Liver (tissue), 9 donors: ENCODE results near the gene CEBPG. TPM values are rescaled to one million over a fixed set of nuclear protein-coding genes. Genes with fewer than 3 reads are reported as not detected.

Source experiments
- DNase-seq: peaks from one replicate; pipeline ENCODE4 v3.0.0-alpha.2; 2017; ENCODE audit warnings: low spot score
- H3K27ac ChIP-seq, 2 donors: one replicate each; pipeline ENCODE4 v1.7.0; 2013; ENCODE audit warnings: inconsistent platforms in 2 of 2, low read length in 2 of 2, control low read depth in 1 of 2, low read depth in 1 of 2, mild to moderate bottlenecking in 1 of 2
- H3K27me3 ChIP-seq, 4 donors: one replicate each; pipeline versions ENCODE4 v1.6.1 to v1.7.0; 2013; ENCODE audit warnings: low read length in 3 of 4, inconsistent platforms in 1 of 4, mild to moderate bottlenecking in 1 of 4, moderate library complexity in 1 of 4; ENCODE audit not compliant: control insufficient read depth in 4 of 4, insufficient read depth in 4 of 4
- H3K36me3 ChIP-seq, 4 donors: one replicate each; pipeline versions ENCODE4 v1.6.1 to v1.7.0; 2013; ENCODE audit warnings: low read length in 3 of 4, mild to moderate bottlenecking in 3 of 4, low read depth in 1 of 4, moderate library complexity in 1 of 4; ENCODE audit not compliant: control insufficient read depth in 4 of 4, insufficient read depth in 3 of 4
- H3K4me1 ChIP-seq, 4 donors: one replicate each; pipeline versions ENCODE4 v1.6.1 to v1.7.0; 2013; ENCODE audit warnings: low read length in 3 of 4, mild to moderate bottlenecking in 3 of 4, moderate library complexity in 1 of 4; ENCODE audit not compliant: control insufficient read depth in 4 of 4, insufficient read depth in 4 of 4
- H3K4me3 ChIP-seq, 3 donors: one replicate each; pipeline versions ENCODE4 v1.6.1 to v1.7.0; 2013; ENCODE audit warnings: low read length in 3 of 3, control low read depth in 1 of 3, low read depth in 1 of 3, mild to moderate bottlenecking in 1 of 3
- H3K9ac ChIP-seq, 2 donors: one replicate each; pipeline ENCODE4 v1.7.0; 2013; ENCODE audit warnings: low read length in 2 of 2, mild to moderate bottlenecking in 2 of 2, moderate library complexity in 2 of 2, control low read depth in 1 of 2, low read depth in 1 of 2
- H3K9me3 ChIP-seq, 4 donors: one replicate each; pipeline versions ENCODE4 v1.6.1 to v1.7.0; 2013; ENCODE audit warnings: low read length in 3 of 4; ENCODE audit not compliant: control insufficient read depth in 4 of 4
- EGR1 ChIP-seq, 2 donors: IDR thresholded peaks; 2 replicates each; pipeline ENCODE4 v1.6.1; 2016 to 2018; ENCODE audit warnings: antibody characterized with exemption in 2 of 2, low read depth in 2 of 2
- FOXA1 ChIP-seq: IDR thresholded peaks from 2 replicates; pipeline ENCODE4 v1.6.1; 2016; ENCODE audit warnings: antibody characterized with exemption
- FOXA2 ChIP-seq: IDR thresholded peaks from 2 replicates; pipeline ENCODE4 v1.6.1; 2016; ENCODE audit warnings: antibody characterized with exemption
- GABPA ChIP-seq, 2 donors: IDR thresholded peaks in 1 of 2; conservative IDR thresholded peaks in 1 of 2; 2 replicates each; pipeline ENCODE4 v1.6.1; 2016; ENCODE audit warnings: antibody characterized with exemption in 2 of 2, mild to moderate bottlenecking in 1 of 2, moderate library complexity in 1 of 2
- HNF4A ChIP-seq, 2 donors: conservative IDR thresholded peaks; 2 replicates each; pipeline ENCODE4 v1.6.1; 2016; ENCODE audit warnings: antibody characterized with exemption in 2 of 2, mild to moderate bottlenecking in 2 of 2
- HNF4G ChIP-seq: IDR thresholded peaks from 2 replicates; pipeline ENCODE4 v1.6.1; 2016; ENCODE audit warnings: antibody characterized with exemption
- JUND ChIP-seq, 2 donors: IDR thresholded peaks; 2 replicates each; pipeline ENCODE4 v1.6.1; 2016; ENCODE audit warnings: antibody characterized with exemption in 2 of 2
- NR2F2 ChIP-seq: IDR thresholded peaks from 2 replicates; pipeline ENCODE4 v1.6.1; 2016; ENCODE audit warnings: antibody characterized with exemption
- RAD21 ChIP-seq, 2 donors: IDR thresholded peaks; 2 replicates each; pipeline ENCODE4 v1.6.1; 2016; ENCODE audit warnings: antibody characterized with exemption in 2 of 2, mild to moderate bottlenecking in 2 of 2
- RXRA ChIP-seq, 2 donors: IDR thresholded peaks; 2 replicates each; pipeline ENCODE4 v1.6.1; 2017 to 2018; ENCODE audit warnings: antibody characterized with exemption in 2 of 2, mild to moderate bottlenecking in 1 of 2
- SP1 ChIP-seq: IDR thresholded peaks from 2 replicates; pipeline ENCODE4 v1.6.1; 2018; ENCODE audit warnings: antibody characterized with exemption, mild to moderate bottlenecking
- YY1 ChIP-seq: IDR thresholded peaks from 2 replicates; pipeline ENCODE4 v1.6.1; 2016; ENCODE audit warnings: antibody characterized with exemption, mild to moderate bottlenecking
- WGBS: extraction: QIAGEN DNeasy Blood & Tissue Kit; methylation state at CpG from one replicate; pipeline ENCODE4 v1.1.7; 2013; 5-methylcytosine and 5-hydroxymethylcytosine counted together
- polyA plus RNA-seq, 2 donors: library from polyadenylated mRNA; stranded (reverse) in 1 of 2; unstranded in 1 of 2; fragments of 200-250 nt in 1 of 2; fragments of >200 nt in 1 of 2; fragmentation: Nextera tagmentation in 1 of 2; extraction: Ambion mirVana in 1 of 2; gene quantifications; one replicate each; pipeline versions ENCODE4 v1.2.1 to v1.2.3, GENCODE V29; 2013 to 2015
- total RNA-seq, 2 donors: library from RNA; depleted of rRNA; stranded (reverse); fragments of >200 nt; gene quantifications; one replicate each; pipeline ENCODE4 v1.2.3, GENCODE V29; 2014
- TF ChIP-seq, protein P1 (sequence below): IDR thresholded peaks from 2 replicates; pipeline ENCODE4 v1.6.1; 2016; ENCODE audit warnings: antibody characterized with exemption, mild to moderate bottlenecking
- TF ChIP-seq, protein P2 (sequence below): IDR thresholded peaks from 2 replicates; pipeline ENCODE4 v1.6.1; 2016; ENCODE audit warnings: antibody characterized with exemption
- donor health status: healthy.
- donor health status: healthy.
- donor health status: healthy.
- donor health status: healthy.
- donor health status: healthy.

CEBPG gene
- total and polyA plus RNA-seq, 4 donors = 16.9 to 36.1 (median 24.2) TPM

DNA sequence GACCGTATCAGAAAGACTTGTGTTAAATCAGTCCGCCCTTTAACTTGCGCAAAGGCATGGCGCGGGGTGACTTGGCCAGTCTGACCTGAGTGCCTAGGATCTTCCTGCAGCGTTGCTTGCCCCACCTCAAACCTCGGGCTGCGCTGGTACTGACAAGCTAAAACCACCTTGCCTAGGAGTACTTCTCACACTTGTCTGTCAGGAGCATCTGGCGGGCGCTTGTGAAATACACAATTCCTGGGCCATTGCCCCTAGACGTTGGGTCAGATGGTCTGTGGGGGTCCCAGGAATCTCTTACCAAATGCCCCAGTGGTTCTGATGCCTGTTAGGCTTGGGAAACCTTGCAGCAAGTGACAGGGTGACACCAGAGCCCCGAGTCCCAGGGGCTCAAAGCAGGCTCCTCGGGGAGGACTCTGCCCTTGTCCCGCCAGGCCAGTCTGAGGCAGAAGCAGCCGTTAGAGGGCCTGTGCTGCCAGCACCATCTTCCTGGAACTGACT is 12.9 kb downstream of the CEBPG start:
- Histone ChIP-seq H3K9me3 (no peaks in the 10 kb centered on the region), H3K27me3 (no peaks in the 10 kb centered on the region), H3K9ac (no peak overlapping the region), H3K36me3 (peaks cover 0 to 2% (median 0%) of the 10 kb centered on the region in 4 donors), H3K4me1 (peaks cover 22 to 66% (median 55%) of the 10 kb centered on the region in 4 donors), H3K4me3 (no peak overlapping the region), H3K27ac (peak overlapping the region; percentile 10 to 13)
- WGBS = 76% methylated on average over 15 of the region's 15 CpGs
- no peak for DNase-seq
- TF ChIP-seq RAD21 (IDR thresholded peaks at IDR 0.05) = no peak
- TF ChIP-seq GABPA (IDR thresholded peaks at IDR 0.05 in 1 of 2, conservative IDR thresholded peaks at IDR 0.05 in 1 of 2) = no peak
- no peak for TF ChIP-seq HNF4G
- no peak for TF ChIP-seq FOXA2
- TF ChIP-seq EGR1 (IDR thresholded peaks at IDR 0.05; ENCODE audit: low read depth in 2 of 2) = no peak
- TF ChIP-seq YY1 = peak; percentile 14
- TF ChIP-seq HNF4A (conservative IDR thresholded peaks at IDR 0.05) = peak; percentile 42 to 49
- TF ChIP-seq NR2F2 = no peak
- peak in 1 of 2 donors; percentile 20 for TF ChIP-seq RXRA (IDR thresholded peaks at IDR 0.05)
- TF ChIP-seq, protein P1, sequence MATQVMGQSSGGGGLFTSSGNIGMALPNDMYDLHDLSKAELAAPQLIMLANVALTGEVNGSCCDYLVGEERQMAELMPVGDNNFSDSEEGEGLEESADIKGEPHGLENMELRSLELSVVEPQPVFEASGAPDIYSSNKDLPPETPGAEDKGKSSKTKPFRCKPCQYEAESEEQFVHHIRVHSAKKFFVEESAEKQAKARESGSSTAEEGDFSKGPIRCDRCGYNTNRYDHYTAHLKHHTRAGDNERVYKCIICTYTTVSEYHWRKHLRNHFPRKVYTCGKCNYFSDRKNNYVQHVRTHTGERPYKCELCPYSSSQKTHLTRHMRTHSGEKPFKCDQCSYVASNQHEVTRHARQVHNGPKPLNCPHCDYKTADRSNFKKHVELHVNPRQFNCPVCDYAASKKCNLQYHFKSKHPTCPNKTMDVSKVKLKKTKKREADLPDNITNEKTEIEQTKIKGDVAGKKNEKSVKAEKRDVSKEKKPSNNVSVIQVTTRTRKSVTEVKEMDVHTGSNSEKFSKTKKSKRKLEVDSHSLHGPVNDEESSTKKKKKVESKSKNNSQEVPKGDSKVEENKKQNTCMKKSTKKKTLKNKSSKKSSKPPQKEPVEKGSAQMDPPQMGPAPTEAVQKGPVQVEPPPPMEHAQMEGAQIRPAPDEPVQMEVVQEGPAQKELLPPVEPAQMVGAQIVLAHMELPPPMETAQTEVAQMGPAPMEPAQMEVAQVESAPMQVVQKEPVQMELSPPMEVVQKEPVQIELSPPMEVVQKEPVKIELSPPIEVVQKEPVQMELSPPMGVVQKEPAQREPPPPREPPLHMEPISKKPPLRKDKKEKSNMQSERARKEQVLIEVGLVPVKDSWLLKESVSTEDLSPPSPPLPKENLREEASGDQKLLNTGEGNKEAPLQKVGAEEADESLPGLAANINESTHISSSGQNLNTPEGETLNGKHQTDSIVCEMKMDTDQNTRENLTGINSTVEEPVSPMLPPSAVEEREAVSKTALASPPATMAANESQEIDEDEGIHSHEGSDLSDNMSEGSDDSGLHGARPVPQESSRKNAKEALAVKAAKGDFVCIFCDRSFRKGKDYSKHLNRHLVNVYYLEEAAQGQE = no peak
- TF ChIP-seq FOXA1 = no peak

DNA sequence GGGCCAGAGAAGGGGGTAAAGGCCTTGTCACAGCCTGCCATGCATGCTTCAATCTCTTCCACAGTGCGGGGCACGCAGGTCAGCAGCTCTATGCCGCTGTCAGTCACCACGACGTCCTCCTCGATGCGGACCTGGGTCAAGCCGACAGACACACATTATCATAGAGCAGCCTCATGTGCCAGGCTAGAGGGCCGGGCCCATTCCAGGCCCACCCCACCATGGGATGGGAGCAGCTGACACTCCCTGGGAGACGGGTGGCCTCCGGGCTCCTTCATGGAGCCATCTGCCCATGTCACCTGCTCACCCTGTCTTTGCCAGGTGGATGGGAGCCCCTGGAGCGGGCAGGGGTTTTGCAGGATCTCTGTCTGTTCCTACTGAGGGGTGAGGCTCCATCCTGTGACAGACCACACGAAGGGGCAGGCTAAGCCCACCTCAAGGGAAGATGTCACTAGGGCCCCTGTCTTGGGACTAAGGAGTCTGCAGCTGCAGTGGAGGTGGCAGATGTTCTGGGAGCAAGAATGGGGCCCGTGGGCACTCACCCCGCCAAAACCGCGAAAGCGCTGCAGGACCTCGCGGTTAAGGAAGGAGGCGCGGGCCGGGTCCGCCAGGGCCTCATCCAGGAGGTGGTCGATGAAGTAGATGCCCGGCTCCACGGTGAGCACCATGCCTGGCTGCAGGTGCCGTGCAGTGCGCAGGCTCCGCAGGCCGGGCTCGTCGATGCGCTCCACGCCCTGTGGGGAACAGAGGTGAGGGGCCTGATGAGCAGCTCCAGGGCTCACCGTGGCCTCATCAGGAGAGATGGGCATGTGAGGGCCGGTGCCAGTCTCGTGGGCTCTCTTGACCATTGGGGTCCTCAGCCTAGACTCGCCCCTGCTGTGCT is 14.1 kb downstream of the CEBPG start:
- Histone ChIP-seq H3K27ac (peak overlapping the region; percentile 69 to 70), H3K9ac (no peak overlapping the region), H3K9me3 (no peaks in the 10 kb centered on the region), H3K4me3 (no peak overlapping the region), H3K27me3 (no peaks in the 10 kb centered on the region), H3K4me1 (peaks cover 33 to 72% (median 59%) of the 10 kb centered on the region in 4 donors), H3K36me3 (peaks cover 0 to 2% (median 0%) of the 10 kb centered on the region in 4 donors)
- TF ChIP-seq SP1 = no peak
- TF ChIP-seq, protein P2, sequence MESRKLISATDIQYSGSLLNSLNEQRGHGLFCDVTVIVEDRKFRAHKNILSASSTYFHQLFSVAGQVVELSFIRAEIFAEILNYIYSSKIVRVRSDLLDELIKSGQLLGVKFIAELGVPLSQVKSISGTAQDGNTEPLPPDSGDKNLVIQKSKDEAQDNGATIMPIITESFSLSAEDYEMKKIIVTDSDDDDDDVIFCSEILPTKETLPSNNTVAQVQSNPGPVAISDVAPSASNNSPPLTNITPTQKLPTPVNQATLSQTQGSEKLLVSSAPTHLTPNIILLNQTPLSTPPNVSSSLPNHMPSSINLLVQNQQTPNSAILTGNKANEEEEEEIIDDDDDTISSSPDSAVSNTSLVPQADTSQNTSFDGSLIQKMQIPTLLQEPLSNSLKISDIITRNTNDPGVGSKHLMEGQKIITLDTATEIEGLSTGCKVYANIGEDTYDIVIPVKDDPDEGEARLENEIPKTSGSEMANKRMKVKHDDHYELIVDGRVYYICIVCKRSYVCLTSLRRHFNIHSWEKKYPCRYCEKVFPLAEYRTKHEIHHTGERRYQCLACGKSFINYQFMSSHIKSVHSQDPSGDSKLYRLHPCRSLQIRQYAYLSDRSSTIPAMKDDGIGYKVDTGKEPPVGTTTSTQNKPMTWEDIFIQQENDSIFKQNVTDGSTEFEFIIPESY = no peak
- no peak for TF ChIP-seq FOXA1
- no peak for TF ChIP-seq YY1
- no peak for TF ChIP-seq NR2F2
- no peak for TF ChIP-seq GABPA (IDR thresholded peaks at IDR 0.05 in 1 of 2, conservative IDR thresholded peaks at IDR 0.05 in 1 of 2)
- TF ChIP-seq, protein P1 = no peak
- no peak for TF ChIP-seq JUND (IDR thresholded peaks at IDR 0.05)
- TF ChIP-seq HNF4G = no peak
- TF ChIP-seq EGR1 (IDR thresholded peaks at IDR 0.05; ENCODE audit: low read depth in 2 of 2) = no peak
- WGBS = 96% methylated on average over 39 of the region's 39 CpGs
- DNase-seq = no peak
